ENCODE results near the gene RFPL4AL1.
"Not testable (repeated sequence)": the region's sequence is repeated elsewhere in the genome, so short reads cannot be mapped to it uniquely, and the experiment has no call there.

RFPL4AL1 gene

DNA sequence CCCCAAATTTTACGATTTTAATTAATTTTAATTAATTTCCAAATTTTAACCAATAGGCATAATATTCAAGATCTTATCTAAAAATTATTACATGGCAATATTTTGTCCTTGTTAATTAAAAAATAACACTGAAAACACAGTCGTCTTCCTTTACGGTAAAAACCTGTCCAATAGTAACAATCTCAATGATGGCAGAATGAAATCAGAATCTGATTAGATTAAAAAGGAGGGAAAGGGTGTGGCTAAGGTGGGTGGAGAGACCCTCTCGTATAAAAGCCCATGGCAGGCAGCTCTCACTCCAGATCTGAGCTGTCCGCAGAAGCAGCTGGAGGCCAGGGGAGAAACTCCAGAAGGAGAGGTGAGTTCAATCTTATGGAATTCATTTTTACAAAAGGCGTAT is at the start of gene RFPL4AL1:
RFPL4AL1 (plus strand) TSS at position 301 of the 400 bp plus-strand sequence. CDS start 2,687 bp downstream, outside the sequence.
- DNase-seq: not testable (repeated sequence)

DNA sequence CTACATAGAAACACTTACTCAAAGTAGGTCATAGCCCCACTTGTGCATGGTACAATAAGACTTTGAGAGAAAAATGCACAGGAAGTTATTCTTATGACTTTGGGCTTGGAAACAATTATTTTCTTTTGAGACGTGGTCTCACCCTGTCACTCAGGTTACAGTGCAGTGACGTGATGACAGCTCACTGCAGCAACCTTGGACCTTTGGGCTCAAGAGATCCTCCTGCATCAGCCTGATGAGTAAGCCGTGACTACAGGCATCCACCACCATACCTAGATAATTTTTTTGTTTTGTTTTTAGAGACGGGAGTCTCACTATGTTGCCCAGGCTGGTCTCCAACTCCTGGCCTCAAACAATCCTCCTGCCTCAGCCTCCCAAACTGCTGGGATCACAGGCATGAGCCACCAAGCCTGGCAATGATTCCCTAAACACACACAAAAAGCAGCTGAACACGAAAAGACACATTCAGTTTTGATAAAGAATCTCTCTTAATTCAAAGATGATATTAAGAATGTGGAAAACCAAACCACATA is 48.6 kb upstream of the RFPL4AL1 start:
- no peak for DNase-seq

- no peak for DNase-seq
Measured at GRCh38 chr19:55720801-55721200, 48.1 kb upstream of the RFPL4AL1 start.

DNA sequence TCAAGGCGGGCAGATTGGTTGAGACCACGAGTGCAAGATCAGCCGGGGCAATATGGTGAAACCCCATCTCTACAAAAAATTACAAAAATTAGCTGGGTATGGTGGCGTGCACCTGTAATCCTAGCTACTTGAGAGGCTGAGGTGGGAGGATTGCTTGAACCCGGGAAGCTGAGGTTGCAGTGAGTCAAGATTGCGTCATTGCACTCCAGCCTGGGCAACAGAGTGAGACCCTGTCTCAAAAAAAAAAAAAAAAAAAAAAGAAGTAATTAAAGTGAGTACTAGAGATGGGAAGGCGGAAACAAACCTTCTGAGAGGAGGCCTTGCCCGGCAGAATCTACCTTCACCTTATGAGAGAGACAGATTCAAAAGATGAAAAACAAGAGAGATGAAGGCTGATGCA is 45.4 kb upstream of the RFPL4AL1 start:
- DNase-seq: no peak

DNA sequence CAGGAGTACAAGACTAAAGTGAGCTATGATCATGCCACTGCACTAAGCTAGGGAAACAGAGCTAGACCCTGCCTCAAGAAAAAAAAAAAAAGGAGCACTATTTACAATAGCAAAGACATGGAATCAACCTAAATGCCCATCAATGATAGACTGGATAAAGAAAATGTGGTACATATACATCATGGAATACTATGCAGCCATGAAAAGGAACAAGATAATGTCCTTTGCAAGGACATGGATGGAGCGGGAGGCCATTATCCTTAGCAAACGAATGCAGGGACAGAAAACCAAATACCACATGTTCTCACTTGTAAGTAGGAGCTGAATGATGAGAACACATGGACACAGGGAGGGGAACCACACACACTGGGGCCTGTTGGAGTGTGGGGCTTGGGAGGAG is 38.5 kb upstream of the RFPL4AL1 start:
- DNase-seq: not testable (repeated sequence)

DNA sequence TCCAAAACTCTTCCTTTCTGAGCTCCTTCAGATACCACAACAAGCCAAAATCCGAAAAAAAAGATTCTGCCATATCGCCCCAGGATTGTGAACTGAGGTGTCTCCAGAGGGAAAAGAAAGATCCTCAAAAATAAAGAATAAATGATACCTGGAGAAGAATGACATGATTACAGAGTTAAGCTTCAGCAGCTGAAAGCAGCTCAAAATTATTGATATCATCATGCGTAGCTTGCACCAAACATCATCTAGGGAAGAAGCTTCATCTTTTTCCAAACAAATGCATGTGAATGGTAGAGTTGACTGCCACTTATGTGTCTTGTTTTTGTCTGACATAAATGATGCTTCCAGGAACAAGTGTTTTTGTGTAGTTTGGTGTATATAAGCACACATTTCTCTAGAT is 30.6 kb upstream of the RFPL4AL1 start, which contains the start of gene NLRP9:
NLRP9 (minus strand) TSS at position 101 of the 400 bp plus-strand sequence; CDS start at position 73, 28 bp downstream.
- DNase-seq: no peak

DNA sequence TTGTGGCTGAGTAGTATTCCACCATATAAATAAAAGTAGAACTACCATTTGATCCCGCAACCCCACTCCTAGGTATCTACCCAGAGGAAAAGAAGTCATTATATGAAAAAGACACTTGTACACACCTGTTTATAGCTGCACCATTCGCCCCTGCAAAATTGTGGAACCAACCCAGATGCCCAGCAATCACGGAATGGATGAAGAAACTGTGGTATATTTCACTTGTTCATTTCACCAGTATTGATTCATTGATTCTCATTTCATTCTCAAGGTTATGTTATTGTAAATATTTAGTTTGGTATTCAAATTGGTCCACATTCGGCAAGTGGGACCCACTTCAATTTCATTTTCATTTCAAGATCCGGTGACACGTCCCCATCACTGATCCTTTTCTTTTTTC is 18.2 kb upstream of the RFPL4AL1 start:
- DNase-seq: no peak

GRCh38 chr19:55753401-55753800 is 15.5 kb upstream of the RFPL4AL1 start:
- no peak for DNase-seq

GRCh38 chr19:55756808-55757207 is 12.1 kb upstream of the RFPL4AL1 start:
- not testable (repeated sequence) for DNase-seq

DNA sequence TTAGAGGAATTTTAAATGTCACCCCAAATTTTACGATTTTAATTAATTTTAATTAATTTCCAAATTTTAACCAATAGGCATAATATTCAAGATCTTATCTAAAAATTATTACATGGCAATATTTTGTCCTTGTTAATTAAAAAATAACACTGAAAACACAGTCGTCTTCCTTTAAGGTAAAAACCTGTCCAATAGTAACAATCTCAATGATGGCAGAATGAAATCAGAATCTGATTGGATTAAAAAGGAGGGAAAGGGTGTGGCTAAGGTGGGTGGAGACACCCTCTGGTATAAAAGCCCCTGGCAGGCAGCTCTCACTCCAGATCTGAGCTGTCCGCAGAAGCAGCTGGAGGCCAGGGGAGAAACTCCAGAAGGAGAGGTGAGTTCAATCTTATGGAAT is 10.1 kb upstream of the RFPL4AL1 start, which contains the start of gene RFPL4A:
RFPL4A (plus strand) TSS at position 301 of the 400 bp plus-strand sequence. CDS start 2,704 bp downstream, outside the sequence.
- DNase-seq: not testable (repeated sequence)

- DNase-seq: no peak
Measured at GRCh38 chr19:55766466-55766865, 2.5 kb upstream of the RFPL4AL1 start.

GRCh38 chr19:55769632-55770031 is 714 bp downstream of the RFPL4AL1 start:
- DNase-seq: not testable (repeated sequence)

DNA sequence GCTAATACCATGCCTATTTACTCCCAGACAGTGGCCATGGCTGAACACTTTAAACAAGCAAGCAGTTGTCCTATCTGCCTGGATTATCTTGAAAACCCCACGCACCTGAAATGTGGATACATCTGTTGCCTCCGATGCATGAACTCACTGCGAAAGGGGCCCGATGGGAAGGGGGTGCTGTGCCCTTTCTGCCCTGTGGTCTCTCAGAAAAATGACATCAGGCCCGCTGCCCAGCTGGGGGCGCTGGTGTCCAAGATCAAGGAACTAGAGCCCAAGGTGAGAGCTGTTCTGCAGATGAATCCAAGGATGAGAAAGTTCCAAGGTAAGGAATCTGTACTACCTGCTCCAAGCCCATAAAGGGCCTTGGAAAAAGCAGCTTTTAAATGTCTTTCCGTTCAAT is 8.6 kb downstream of the RFPL4AL1 start:
- peak; percentile 43 for DNase-seq

DNA sequence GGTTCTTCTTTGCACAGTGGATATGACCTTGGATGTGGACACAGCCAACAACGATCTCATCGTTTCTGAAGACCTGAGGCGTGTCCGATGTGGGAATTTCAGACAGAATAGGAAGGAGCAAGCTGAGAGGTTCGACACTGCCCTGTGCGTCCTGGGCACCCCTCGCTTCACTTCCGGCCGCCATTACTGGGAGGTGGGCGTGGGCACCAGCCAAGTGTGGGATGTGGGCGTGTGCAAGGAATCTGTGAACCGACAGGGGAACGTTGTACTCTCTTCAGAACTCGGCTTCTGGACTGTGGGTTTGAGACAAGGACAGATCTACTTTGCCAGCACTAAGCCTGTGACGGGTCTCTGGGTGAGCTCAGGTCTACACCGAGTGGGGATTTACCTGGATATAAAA is 9.4 kb downstream of the RFPL4AL1 start:
- DNase-seq: no peak

- no peak for DNase-seq
Measured at GRCh38 chr19:55781112-55781511, 12.2 kb downstream of the RFPL4AL1 start.

DNA sequence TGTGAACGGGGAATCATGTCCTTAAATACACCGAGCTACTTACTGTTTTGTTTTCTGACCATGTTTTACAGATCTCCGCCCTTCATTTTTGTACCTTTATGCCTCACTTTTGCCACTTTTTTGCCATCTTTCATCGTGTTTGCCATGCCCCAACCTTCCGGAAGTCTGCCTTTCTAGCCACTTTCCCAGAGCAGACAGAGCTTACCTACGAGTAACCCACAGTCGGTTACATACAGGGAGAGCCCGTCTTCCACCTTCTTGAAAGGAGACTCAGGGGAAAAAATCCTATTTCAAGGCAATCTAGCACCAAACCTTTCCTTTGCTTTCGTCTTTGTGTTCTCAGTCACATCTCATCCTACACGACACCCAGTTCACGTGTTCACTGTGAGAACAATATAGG is 26.1 kb downstream of the RFPL4AL1 start:
- DNase-seq: no peak

- DNase-seq: no peak
Measured at GRCh38 chr19:55801416-55801815, 32.5 kb downstream of the RFPL4AL1 start.

DNA sequence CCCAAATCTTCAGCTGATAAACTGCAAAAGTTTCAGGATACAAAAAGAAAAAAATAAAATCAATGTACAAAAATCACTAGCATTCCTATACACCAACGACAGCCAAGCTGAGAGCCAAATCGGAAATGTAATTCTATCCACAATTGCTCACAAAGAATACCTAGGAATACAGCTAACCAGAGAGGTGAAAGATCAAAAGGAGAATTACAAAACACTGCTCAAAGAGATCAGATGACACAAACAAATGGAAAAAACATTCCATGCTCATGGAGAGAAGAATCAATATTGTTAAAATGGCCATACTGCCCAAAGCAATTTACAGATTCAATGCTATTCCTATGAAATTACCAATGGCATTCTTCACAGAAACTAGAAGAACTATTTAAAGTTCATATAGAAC is 33.4 kb downstream of the RFPL4AL1 start:
- no peak for DNase-seq

GRCh38 chr19:55809381-55810058 is 40.6 kb downstream of the RFPL4AL1 start:
- peak; percentile 57 for DNase-seq

DNA sequence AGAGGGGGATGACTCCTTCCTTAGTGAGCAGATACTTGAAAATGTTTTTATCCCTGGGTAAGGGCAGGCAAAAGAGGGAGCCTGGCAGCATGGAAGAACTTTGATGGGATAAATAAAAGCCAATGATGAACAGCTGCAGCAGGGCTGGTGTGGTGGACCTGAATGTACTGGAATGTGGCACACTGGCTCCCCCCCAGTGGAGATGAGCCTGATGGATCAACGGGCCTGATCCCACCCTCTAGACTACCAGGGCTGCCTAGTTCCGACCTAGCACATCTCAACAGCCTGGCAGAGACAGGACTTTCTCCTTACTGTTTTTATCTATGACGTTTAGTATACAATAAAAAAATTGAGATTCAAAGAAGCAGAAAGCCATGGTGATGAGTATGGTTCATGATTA is 42.4 kb downstream of the RFPL4AL1 start:
- DNase-seq: no peak

GRCh38 chr19:55812449-55812848 is 43.5 kb downstream of the RFPL4AL1 start:
- no peak for DNase-seq

GRCh38 chr19:55813906-55814305 is 45.0 kb downstream of the RFPL4AL1 start:
- no peak for DNase-seq

DNA sequence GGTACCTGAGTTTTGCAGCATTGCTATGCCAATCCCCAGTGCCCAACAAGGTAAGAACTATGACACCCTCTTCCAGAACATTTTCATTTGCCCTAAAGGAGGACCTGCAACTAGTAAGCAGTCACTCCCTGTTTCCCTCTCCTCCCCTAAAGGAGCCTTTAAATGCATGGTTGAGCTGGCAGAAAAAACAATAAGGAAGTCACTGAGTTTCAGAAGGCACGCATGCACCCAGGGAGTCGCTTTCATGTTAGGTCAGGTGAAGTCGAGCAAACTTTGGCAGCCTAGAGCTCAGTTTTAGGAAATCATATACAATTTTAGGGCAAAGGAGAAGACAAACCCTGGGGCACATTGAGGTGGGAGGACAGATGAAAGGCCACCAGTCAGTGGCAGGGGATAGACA is 51.1 kb downstream of the RFPL4AL1 start:
- DNase-seq: no peak
